Activated T-helper 1 cell treated with anti-CD3 and anti-CD28 coated beads, Interleukin-12 subunit alpha, Interleukin-12 subunit beta, Interleukin-2, Interleukin-4 antibody, amounts not matched to agents 30 ng/mL and 10 ng/mL and 1 ng/mL, durations not matched to agents 14 hours and 24 hours and 36 hours (primary cell): ENCODE data around the gene DHRS7C. TPM values are rescaled to one million over a fixed set of nuclear protein-coding genes. Genes with fewer than 3 reads are reported as not detected.

ENCODE experiments used
- DNase-seq: peaks from one replicate; pipeline ENCODE4 v3.0.0; 2021; ENCODE audit warnings: low spot score
- H3K27ac Mint-ChIP-seq: one replicate; pipeline ENCODE4 v1.8.0; 2021; ENCODE audit warnings: mild to moderate bottlenecking, mixed read lengths
- H3K27me3 Mint-ChIP-seq: one replicate; pipeline ENCODE4 v1.8.0; 2022; ENCODE audit warnings: mild to moderate bottlenecking, moderate library complexity, mixed read lengths; ENCODE audit not compliant: insufficient read depth
- H3K36me3 Mint-ChIP-seq: one replicate; pipeline ENCODE4 v1.8.0; 2021; ENCODE audit warnings: low read depth, mixed read lengths
- H3K4me1 Mint-ChIP-seq: one replicate; pipeline ENCODE4 v1.8.0; 2021; ENCODE audit warnings: low read depth, mixed read lengths
- H3K4me3 Mint-ChIP-seq: one replicate; pipeline ENCODE4 v1.8.0; 2021; ENCODE audit warnings: mild to moderate bottlenecking, moderate library complexity, mixed read lengths
- H3K9me3 Mint-ChIP-seq: one replicate; pipeline ENCODE4 v1.8.0; 2021; ENCODE audit warnings: mixed read lengths
- intact Hi-C: fragments of 100-400 bp; cut with micrococcal nuclease; formaldehyde crosslinking; loops from one replicate; pipeline ENCODE4 v1.15.1; 2024
- total RNA-seq: library from RNA; stranded (reverse); gene quantifications from 2 replicates; pipeline ENCODE4 v1.2.3, GENCODE V29; 2022

The DHRS7C gene
- total RNA-seq, 1 donor from 2014 or later = not detected

- H3K27ac Mint-ChIP-seq = no peak overlapping the region
- H3K4me3 Mint-ChIP-seq = no peak overlapping the region
Observed at GRCh38 chr17:9820448-9820847, 29.1 kb upstream of the DHRS7C start.

DNA sequence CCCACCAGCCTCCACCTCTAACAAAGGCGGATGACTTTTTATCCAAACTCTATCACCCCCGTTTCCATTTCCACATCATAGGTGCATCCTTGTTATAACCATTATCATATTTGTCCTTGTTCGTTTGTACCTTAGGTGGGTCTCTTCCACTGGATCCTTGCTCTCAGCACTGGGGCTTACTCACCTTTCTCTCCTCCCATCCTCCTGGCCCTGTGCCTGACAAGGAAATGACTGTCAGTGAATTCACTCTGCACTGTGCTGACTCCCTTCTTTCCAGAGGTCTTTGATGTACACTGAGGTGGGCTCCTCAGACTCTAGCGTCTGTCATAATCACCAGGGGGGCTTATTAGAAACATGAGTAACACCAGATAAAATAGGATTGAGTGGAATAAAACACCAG, 27.4 kb upstream of the DHRS7C start:
- no peaks in the 10 kb centered on the region for H3K36me3 Mint-ChIP-seq

More at GRCh38 chr17:9820448-9820847, 29.1 kb upstream of the DHRS7C start:
- intact Hi-C loops = no loop called here
- Mint-ChIP-seq H3K4me1 (no peaks in the 10 kb centered on the region), H3K36me3 (no peaks in the 10 kb centered on the region), H3K9me3 (no peaks in the 10 kb centered on the region), H3K27me3 (no peaks in the 10 kb centered on the region)
- no peak for DNase-seq

DNA sequence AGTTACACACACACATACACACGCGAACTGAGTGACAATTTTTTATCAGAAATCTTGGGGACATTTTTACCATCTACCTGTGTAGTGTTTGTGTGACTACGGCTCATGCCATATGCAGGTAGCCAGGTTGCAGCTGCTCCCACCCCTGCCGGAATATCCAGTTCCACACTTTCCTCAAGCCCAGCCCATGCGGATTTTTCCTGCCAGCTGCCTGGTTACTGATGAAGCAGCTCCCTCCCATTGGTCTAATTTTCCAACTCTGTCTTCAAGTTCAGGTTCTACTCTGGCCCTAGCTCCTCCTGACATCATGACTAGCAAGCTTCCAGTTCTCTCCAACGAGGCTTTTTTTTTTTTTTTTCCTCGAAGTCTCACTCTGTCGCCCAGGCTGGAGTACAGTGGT, 25.7 kb upstream of the DHRS7C start:
- H3K27me3 Mint-ChIP-seq = no peaks in the 10 kb centered on the region
- H3K36me3 Mint-ChIP-seq = no peaks in the 10 kb centered on the region
- H3K4me1 Mint-ChIP-seq = no peaks in the 10 kb centered on the region
- H3K27ac Mint-ChIP-seq = no peak overlapping the region
- no peak for DNase-seq
- intact Hi-C loops = no loop called here
- no peak overlapping the region for H3K4me3 Mint-ChIP-seq
- H3K9me3 Mint-ChIP-seq = no peaks in the 10 kb centered on the region

More for the DNA sequence above, 27.4 kb upstream of the DHRS7C start:
- intact Hi-C loops = no loop called here
- H3K4me1 Mint-ChIP-seq = no peaks in the 10 kb centered on the region
- DNase-seq = no peak
- H3K4me3 Mint-ChIP-seq = no peak overlapping the region
- H3K27me3 Mint-ChIP-seq = no peaks in the 10 kb centered on the region
- no peaks in the 10 kb centered on the region for H3K9me3 Mint-ChIP-seq
- no peak overlapping the region for H3K27ac Mint-ChIP-seq

- Mint-ChIP-seq H3K36me3 (no peaks in the 10 kb centered on the region), H3K9me3 (no peaks in the 10 kb centered on the region), H3K27ac (no peak overlapping the region), H3K4me1 (no peaks in the 10 kb centered on the region), H3K4me3 (no peak overlapping the region), H3K27me3 (no peaks in the 10 kb centered on the region)
- intact Hi-C loops = no loop called here
- no peak for DNase-seq
Observed at GRCh38 chr17:9816472-9816871, 25.1 kb upstream of the DHRS7C start.

DNA sequence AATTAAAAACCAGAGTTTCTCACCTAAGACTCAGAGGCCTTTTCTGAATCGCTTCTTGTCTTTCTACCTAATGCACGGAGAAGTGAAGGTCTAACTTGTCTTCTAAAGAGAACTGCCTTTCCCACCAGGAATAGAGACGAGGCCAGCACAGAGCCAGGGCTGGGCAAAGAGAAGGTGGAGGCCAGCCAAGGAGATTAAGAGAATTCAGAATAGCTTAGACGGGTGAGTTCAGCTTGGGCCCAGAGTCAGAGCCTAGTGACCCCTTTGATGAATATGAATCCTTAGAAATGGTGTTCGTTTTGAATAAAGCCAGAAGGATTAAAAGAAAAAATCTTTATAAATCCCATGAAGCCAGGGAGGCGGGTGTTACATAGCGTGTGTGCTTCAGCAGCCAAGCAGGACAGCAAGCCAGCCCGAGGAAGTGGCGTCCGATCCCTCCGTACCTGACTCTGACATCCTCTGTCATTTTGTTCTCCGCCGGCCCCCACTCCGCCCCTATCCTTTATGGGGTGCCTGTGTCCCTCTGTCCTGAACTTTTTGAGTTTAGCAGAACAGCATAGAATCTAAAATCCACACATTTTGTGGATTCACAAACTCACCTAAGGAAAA, 23.0 kb upstream of the DHRS7C start:
- Mint-ChIP-seq H3K4me3 (no peak overlapping the region), H3K36me3 (no peaks in the 10 kb centered on the region), H3K9me3 (no peaks in the 10 kb centered on the region), H3K4me1 (no peaks in the 10 kb centered on the region), H3K27me3 (no peaks in the 10 kb centered on the region), H3K27ac (no peak overlapping the region)
- DNase-seq = no peak
- intact Hi-C loops = no loop called here

- Mint-ChIP-seq H3K27me3 (no peaks in the 10 kb centered on the region), H3K4me1 (no peaks in the 10 kb centered on the region), H3K36me3 (no peaks in the 10 kb centered on the region), H3K4me3 (no peak overlapping the region), H3K9me3 (no peaks in the 10 kb centered on the region), H3K27ac (no peak overlapping the region)
- DNase-seq = no peak
- intact Hi-C loops = no loop called here
Observed at GRCh38 chr17:9813166-9813565, 21.8 kb upstream of the DHRS7C start.

- Mint-ChIP-seq H3K9me3 (no peaks in the 10 kb centered on the region), H3K4me1 (no peaks in the 10 kb centered on the region), H3K27ac (no peak overlapping the region), H3K4me3 (no peak overlapping the region), H3K27me3 (no peaks in the 10 kb centered on the region), H3K36me3 (no peaks in the 10 kb centered on the region)
- intact Hi-C loops = no loop called here
- no peak for DNase-seq
Observed at GRCh38 chr17:9811537-9811936, 20.1 kb upstream of the DHRS7C start.

GRCh38 chr17:9811086-9811485, 19.7 kb upstream of the DHRS7C start:
- Mint-ChIP-seq H3K36me3 (no peaks in the 10 kb centered on the region), H3K4me1 (no peaks in the 10 kb centered on the region), H3K4me3 (no peak overlapping the region), H3K9me3 (no peaks in the 10 kb centered on the region), H3K27me3 (no peaks in the 10 kb centered on the region), H3K27ac (no peak overlapping the region)
- DNase-seq = no peak
- intact Hi-C loops = no loop called here

DNA sequence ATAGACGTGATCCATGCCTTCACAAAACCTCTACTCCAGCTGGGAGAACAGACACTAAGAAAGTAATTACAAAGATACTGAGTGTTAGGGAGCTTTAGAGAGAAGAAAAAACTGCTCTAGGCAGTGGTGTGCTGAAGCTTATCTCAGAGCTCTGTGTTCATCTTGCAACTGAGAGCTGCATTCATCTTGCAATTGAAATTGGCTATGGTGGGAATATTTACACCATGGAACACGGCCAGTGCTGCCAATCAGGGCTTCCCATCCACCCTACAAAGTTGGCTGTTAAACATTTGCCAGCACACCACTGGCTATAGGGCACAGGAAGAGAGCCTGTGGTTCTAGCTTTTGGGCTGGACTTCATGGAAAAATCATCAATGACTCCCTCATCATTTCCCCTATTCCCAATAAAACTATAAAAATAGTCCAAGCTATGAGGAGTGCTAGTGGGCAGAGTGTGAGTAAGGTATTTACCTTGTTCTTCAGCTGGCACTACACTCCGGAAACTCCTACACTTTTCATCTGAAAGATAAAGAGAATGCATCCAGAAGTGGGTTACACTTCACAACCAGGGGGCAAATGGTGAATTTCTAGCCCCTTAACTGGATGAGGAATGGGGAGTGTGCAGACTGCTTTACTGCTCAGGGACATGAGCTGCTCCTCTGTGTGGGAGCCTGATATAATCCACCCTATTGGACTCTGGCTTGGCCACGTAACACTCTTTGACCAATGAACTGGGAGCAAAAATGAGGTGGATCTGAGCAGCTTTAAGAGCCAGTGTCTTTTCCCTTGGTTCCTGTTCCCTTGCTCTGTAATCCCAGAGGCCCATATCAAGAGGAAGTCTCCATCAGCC, 18.9 kb upstream of the DHRS7C start:
- H3K9me3 Mint-ChIP-seq = no peaks in the 10 kb centered on the region
- no peaks in the 10 kb centered on the region for H3K4me1 Mint-ChIP-seq
- H3K36me3 Mint-ChIP-seq = no peaks in the 10 kb centered on the region
- H3K27ac Mint-ChIP-seq = no peak overlapping the region
- H3K4me3 Mint-ChIP-seq = no peak overlapping the region
- H3K27me3 Mint-ChIP-seq = no peaks in the 10 kb centered on the region
- DNase-seq = no peak
- intact Hi-C loops = no loop called here

GRCh38 chr17:9809409-9809808, 18.0 kb upstream of the DHRS7C start:
- Mint-ChIP-seq H3K27ac (no peak overlapping the region), H3K4me1 (no peaks in the 10 kb centered on the region), H3K27me3 (no peaks in the 10 kb centered on the region), H3K9me3 (no peaks in the 10 kb centered on the region), H3K4me3 (no peak overlapping the region), H3K36me3 (no peaks in the 10 kb centered on the region)
- no peak for DNase-seq
- intact Hi-C loops = no loop called here

GRCh38 chr17:9806699-9807098, 15.3 kb upstream of the DHRS7C start:
- Mint-ChIP-seq H3K27me3 (no peaks in the 10 kb centered on the region), H3K4me3 (no peak overlapping the region), H3K27ac (no peak overlapping the region), H3K9me3 (peaks cover 3% of the 10 kb centered on the region), H3K36me3 (no peaks in the 10 kb centered on the region), H3K4me1 (no peaks in the 10 kb centered on the region)
- intact Hi-C loops = no loop called here
- DNase-seq = no peak

- Mint-ChIP-seq H3K4me1 (no peaks in the 10 kb centered on the region), H3K36me3 (no peaks in the 10 kb centered on the region), H3K9me3 (peaks cover 3% of the 10 kb centered on the region), H3K4me3 (no peak overlapping the region), H3K27ac (no peak overlapping the region), H3K27me3 (no peaks in the 10 kb centered on the region)
- intact Hi-C loops = no loop called here
- no peak for DNase-seq
Observed at GRCh38 chr17:9805769-9806168, 14.4 kb upstream of the DHRS7C start.

GRCh38 chr17:9802697-9803096, 11.3 kb upstream of the DHRS7C start:
- H3K4me1 Mint-ChIP-seq = no peaks in the 10 kb centered on the region
- no peaks in the 10 kb centered on the region for H3K36me3 Mint-ChIP-seq
- no peak overlapping the region for H3K4me3 Mint-ChIP-seq
- no peak for DNase-seq
- intact Hi-C loops = no loop called here
- no peaks in the 10 kb centered on the region for H3K27me3 Mint-ChIP-seq
- H3K27ac Mint-ChIP-seq = no peak overlapping the region
- peaks cover 3% of the 10 kb centered on the region for H3K9me3 Mint-ChIP-seq
